Measurements from ENCODE around the gene GIT1.

The GIT1 gene

GRCh38 chr17:29563816-29564215 lies 25.6 kb downstream of the GIT1 start:
- Histone ChIP-seq H3K9me2 (replicated peaks; ENCODE audit: insufficient read depth, low read length) (no peaks in the 10 kb centered on the region), H3K27me3 (ENCODE audit: low read length) (no peaks in the 10 kb centered on the region), H3K9me3 (ENCODE audit: insufficient read depth, low read length) (no peaks in the 10 kb centered on the region), H3K9ac (ENCODE audit: low read length) (no peak overlapping the region), H3K79me2 (ENCODE audit: insufficient read depth, low read length) (peaks cover 14% of the 10 kb centered on the region), H3K27ac (ENCODE audit: low read depth, low read length) (no peak overlapping the region), H3K4me3 (ENCODE audit: insufficient read depth, low read length, poor library complexity, severe bottlenecking) (no peak overlapping the region), H3F3A (ENCODE audit: insufficient read depth) (peaks cover 7% of the 10 kb centered on the region; the same call in 1 of the 2 replicates), H2AFZ (ENCODE audit: low read depth, low read length, severe bottlenecking) (no peak overlapping the region), H3K36me3 (ENCODE audit: low read length) (no peaks in the 10 kb centered on the region), H4K20me1 (ENCODE audit: low read depth, low read length) (no peaks in the 10 kb centered on the region), H3K4me2 (ENCODE audit: low read depth, low read length, poor library complexity, severe bottlenecking) (no peak overlapping the region)
- no peak for TF ChIP-seq EZH2phosphoT487 (conservative IDR thresholded peaks at IDR 0.05; ENCODE audit: low read length)
- TF ChIP-seq, protein P1, sequence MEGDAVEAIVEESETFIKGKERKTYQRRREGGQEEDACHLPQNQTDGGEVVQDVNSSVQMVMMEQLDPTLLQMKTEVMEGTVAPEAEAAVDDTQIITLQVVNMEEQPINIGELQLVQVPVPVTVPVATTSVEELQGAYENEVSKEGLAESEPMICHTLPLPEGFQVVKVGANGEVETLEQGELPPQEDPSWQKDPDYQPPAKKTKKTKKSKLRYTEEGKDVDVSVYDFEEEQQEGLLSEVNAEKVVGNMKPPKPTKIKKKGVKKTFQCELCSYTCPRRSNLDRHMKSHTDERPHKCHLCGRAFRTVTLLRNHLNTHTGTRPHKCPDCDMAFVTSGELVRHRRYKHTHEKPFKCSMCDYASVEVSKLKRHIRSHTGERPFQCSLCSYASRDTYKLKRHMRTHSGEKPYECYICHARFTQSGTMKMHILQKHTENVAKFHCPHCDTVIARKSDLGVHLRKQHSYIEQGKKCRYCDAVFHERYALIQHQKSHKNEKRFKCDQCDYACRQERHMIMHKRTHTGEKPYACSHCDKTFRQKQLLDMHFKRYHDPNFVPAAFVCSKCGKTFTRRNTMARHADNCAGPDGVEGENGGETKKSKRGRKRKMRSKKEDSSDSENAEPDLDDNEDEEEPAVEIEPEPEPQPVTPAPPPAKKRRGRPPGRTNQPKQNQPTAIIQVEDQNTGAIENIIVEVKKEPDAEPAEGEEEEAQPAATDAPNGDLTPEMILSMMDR (IDR thresholded peaks at IDR 0.05; ENCODE audit: insufficient read depth, low read length, poor library complexity, severe bottlenecking) = no peak

DNA sequence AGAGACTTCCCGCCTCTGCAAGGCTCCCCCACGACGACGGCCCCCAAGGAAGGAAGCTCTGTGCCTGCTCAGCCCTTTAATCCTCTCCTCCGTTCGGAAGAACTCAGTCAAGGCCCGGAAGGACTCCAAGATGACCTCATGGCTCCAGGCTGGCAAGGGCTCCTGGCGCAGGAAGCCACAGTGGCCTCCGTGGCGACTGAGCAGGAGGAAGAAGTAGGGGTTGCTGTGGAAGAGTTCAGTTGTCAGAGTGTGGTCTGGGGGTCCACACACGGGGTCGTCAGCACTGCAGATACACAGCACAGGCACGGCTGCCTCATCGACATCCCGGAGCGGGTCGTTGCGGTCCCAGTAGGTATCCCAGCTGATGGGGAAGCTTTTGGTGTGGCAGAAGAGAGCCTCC lies 26.8 kb downstream of the GIT1 start:
- peaks cover 14% of the 10 kb centered on the region for H3K79me2 ChIP-seq (ENCODE audit: insufficient read depth, low read length)
- no peaks in the 10 kb centered on the region for H3K27me3 ChIP-seq (ENCODE audit: low read length)
- no peak overlapping the region for H3K9ac ChIP-seq (ENCODE audit: low read length)
- H2AFZ ChIP-seq (ENCODE audit: low read depth, low read length, severe bottlenecking) = no peak overlapping the region
- H3K9me3 ChIP-seq (ENCODE audit: insufficient read depth, low read length) = no peaks in the 10 kb centered on the region
- peaks cover 6% of the 10 kb centered on the region; the same call in 1 of the 2 replicates for H3F3A ChIP-seq (ENCODE audit: insufficient read depth)
- no peak overlapping the region for H3K4me3 ChIP-seq (ENCODE audit: insufficient read depth, low read length, poor library complexity, severe bottlenecking)
- H3K27ac ChIP-seq (ENCODE audit: low read depth, low read length) = no peak overlapping the region
- no peaks in the 10 kb centered on the region for H3K36me3 ChIP-seq (ENCODE audit: low read length)
- no peak overlapping the region for H3K4me2 ChIP-seq (ENCODE audit: low read depth, low read length, poor library complexity, severe bottlenecking)
- no peaks in the 10 kb centered on the region for H3K9me2 ChIP-seq (replicated peaks; ENCODE audit: insufficient read depth, low read length)
- no peak for TF ChIP-seq EZH2phosphoT487 (conservative IDR thresholded peaks at IDR 0.05; ENCODE audit: low read length)
- TF ChIP-seq, protein P1 (IDR thresholded peaks at IDR 0.05; ENCODE audit: insufficient read depth, low read length, poor library complexity, severe bottlenecking) = no peak
- H4K20me1 ChIP-seq (ENCODE audit: low read depth, low read length) = no peaks in the 10 kb centered on the region

DNA sequence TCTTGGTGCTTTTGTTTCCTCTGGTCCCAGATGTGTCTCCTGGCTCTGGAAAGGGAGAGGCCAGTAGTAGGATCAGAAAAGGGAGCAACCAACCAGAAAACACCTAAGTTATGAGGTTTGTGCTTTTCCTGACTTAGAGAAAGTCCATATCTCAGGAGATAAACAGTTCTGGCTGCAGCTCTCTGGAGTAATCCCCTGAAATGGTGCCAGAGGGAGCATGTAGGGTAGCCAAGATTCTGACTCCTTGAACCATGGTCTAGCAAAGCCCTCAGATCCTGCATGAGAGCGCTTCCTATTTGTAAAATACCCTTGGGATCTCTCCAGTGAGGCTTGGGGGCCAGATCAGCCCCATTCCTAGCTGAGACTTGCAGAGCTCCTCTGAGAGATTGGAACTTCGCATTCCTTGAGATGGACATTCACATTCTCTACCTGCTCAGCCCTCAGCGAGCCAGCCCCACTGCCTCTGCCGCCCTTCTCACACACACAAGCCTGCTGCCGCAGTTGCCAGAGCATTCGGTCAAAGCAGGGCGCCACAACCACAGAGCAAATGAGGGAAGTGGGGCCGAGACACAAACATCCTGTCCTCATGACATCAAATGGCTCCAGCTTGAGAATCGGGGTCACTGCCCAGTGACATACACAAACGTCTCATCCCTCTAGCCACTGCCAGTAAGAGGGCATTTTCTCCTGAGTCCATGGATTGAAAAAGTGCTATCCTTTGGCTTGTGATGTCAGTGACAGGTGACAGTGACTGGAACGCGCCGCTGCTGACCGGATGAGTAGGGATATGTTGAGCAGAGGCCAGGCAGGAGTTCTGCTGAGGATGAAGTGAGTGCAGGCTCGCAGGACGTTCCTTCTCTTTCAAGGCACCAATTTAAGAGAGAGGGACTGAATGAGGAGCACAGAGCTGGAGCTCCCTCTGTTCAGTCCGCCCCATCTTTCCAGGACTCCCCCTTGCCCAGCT lies 27.6 kb downstream of the GIT1 start:
- Histone ChIP-seq H3K4me3 (ENCODE audit: insufficient read depth, low read length, poor library complexity, severe bottlenecking) (no peak overlapping the region), H2AFZ (ENCODE audit: low read depth, low read length, severe bottlenecking) (no peak overlapping the region), H3K27me3 (ENCODE audit: low read length) (no peaks in the 10 kb centered on the region), H3F3A (ENCODE audit: insufficient read depth) (peaks cover 8% of the 10 kb centered on the region), H3K9me2 (replicated peaks; ENCODE audit: insufficient read depth, low read length) (no peaks in the 10 kb centered on the region), H3K79me2 (ENCODE audit: insufficient read depth, low read length) (peaks cover 14% of the 10 kb centered on the region), H3K36me3 (ENCODE audit: low read length) (no peaks in the 10 kb centered on the region), H3K27ac (ENCODE audit: low read depth, low read length) (no peak overlapping the region), H3K9ac (ENCODE audit: low read length) (no peak overlapping the region), H3K9me3 (ENCODE audit: insufficient read depth, low read length) (no peaks in the 10 kb centered on the region), H4K20me1 (ENCODE audit: low read depth, low read length) (no peaks in the 10 kb centered on the region), H3K4me2 (ENCODE audit: low read depth, low read length, poor library complexity, severe bottlenecking) (no peak overlapping the region)
- no peak for TF ChIP-seq EZH2phosphoT487 (conservative IDR thresholded peaks at IDR 0.05; ENCODE audit: low read length)
- TF ChIP-seq, protein P1 (IDR thresholded peaks at IDR 0.05; ENCODE audit: insufficient read depth, low read length, poor library complexity, severe bottlenecking) = no peak
